B cell (primary cell): ENCODE results near the gene FADS2.

ENCODE experiments used
- CTCF ChIP-seq: fragments of 200-600 bp; IDR thresholded peaks from one replicate; pipeline ENCODE4 v1.8.0; 2022; ENCODE audit warnings: antibody characterized with exemption, mild to moderate bottlenecking
- EZH2 ChIP-seq: IDR thresholded peaks from 2 replicates; pipeline ENCODE4 v1.6.1; 2012; ENCODE audit warnings: borderline replicate concordance, low read depth, mild to moderate bottlenecking, moderate library complexity, low read length; ENCODE audit not compliant: insufficient read depth, poor library complexity, severe bottlenecking

- no peak for TF ChIP-seq CTCF
- no peak for TF ChIP-seq EZH2
These were observed 7.9 kb upstream of the FADS2 start for GRCh38 chr11:61820174-61820573.
